GM23338 (cell line): Measurements from ENCODE around the gene ARID1B.

Experiments used
- EZH2 ChIP-seq: fragments of 200-600 bp; sonication (generic); IDR thresholded peaks from one replicate; pipeline ENCODE4 v1.8.0; 2017; ENCODE audit warnings: antibody characterized with exemption, mild to moderate bottlenecking, low read depth; ENCODE audit not compliant: unreplicated experiment
- JUNB ChIP-seq: IDR thresholded peaks from one replicate; pipeline ENCODE4 v1.6.1; 2016; ENCODE audit warnings: antibody characterized with exemption; ENCODE audit not compliant: unreplicated experiment
- POLR2AphosphoS5 ChIP-seq: IDR thresholded peaks from 2 replicates; pipeline ENCODE4 v1.6.1; 2016; ENCODE audit warnings: antibody characterized with exemption, low read depth
- ZNF114 ChIP-seq: fragments of 250-450 bp; sonication (Bioruptor Pico); IDR thresholded peaks from 2 replicates; pipeline ENCODE4 v1.5.0; 2020; ENCODE audit warnings: mild to moderate bottlenecking, moderate library complexity
- TF ChIP-seq, protein P1 (sequence below), 2 experiments: fragments of 200-600 bp in 1 of 2; sonication (generic) in 1 of 2; conservative IDR thresholded peaks; 2 replicates each; pipeline versions ENCODE4 v1.5.1 to v1.6.1; 2016 to 2017; ENCODE audit warnings: antibody characterized with exemption in 2 of 2, low read depth in 2 of 2, mild to moderate bottlenecking in 2 of 2, moderate library complexity in 1 of 2
- TF ChIP-seq, protein P2 (sequence below): IDR thresholded peaks from one replicate; pipeline ENCODE4 v1.6.1; 2018; ENCODE audit warnings: antibody characterized with exemption; ENCODE audit not compliant: unreplicated experiment

DNA sequence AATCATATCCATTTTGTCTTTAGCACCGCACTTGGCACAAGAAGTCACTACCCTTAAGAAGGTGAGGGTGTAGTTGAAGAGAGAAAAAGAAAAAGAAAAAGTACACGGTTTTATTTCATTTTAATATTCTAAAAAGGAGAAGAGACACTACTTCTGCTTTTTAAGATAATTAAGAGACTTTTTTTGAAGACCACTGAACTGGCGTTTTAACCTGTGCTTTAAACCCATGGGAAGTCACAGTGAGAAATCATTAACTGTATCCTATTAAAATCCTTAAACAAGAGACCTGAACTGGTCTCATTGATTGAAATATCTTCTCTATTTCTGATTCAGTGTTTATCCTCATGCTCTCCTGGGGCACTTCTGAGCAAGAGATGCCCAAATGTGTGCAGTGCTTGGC, 302.6 kb downstream of the ARID1B start:
- TF ChIP-seq, protein P1, sequence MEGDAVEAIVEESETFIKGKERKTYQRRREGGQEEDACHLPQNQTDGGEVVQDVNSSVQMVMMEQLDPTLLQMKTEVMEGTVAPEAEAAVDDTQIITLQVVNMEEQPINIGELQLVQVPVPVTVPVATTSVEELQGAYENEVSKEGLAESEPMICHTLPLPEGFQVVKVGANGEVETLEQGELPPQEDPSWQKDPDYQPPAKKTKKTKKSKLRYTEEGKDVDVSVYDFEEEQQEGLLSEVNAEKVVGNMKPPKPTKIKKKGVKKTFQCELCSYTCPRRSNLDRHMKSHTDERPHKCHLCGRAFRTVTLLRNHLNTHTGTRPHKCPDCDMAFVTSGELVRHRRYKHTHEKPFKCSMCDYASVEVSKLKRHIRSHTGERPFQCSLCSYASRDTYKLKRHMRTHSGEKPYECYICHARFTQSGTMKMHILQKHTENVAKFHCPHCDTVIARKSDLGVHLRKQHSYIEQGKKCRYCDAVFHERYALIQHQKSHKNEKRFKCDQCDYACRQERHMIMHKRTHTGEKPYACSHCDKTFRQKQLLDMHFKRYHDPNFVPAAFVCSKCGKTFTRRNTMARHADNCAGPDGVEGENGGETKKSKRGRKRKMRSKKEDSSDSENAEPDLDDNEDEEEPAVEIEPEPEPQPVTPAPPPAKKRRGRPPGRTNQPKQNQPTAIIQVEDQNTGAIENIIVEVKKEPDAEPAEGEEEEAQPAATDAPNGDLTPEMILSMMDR (conservative IDR thresholded peaks at IDR 0.05; ENCODE audit: low read depth in 2 of 2) = no peak
- TF ChIP-seq ZNF114 (CRISPR knock-in tag) = no peak
- no peak for TF ChIP-seq EZH2
- TF ChIP-seq, protein P2, sequence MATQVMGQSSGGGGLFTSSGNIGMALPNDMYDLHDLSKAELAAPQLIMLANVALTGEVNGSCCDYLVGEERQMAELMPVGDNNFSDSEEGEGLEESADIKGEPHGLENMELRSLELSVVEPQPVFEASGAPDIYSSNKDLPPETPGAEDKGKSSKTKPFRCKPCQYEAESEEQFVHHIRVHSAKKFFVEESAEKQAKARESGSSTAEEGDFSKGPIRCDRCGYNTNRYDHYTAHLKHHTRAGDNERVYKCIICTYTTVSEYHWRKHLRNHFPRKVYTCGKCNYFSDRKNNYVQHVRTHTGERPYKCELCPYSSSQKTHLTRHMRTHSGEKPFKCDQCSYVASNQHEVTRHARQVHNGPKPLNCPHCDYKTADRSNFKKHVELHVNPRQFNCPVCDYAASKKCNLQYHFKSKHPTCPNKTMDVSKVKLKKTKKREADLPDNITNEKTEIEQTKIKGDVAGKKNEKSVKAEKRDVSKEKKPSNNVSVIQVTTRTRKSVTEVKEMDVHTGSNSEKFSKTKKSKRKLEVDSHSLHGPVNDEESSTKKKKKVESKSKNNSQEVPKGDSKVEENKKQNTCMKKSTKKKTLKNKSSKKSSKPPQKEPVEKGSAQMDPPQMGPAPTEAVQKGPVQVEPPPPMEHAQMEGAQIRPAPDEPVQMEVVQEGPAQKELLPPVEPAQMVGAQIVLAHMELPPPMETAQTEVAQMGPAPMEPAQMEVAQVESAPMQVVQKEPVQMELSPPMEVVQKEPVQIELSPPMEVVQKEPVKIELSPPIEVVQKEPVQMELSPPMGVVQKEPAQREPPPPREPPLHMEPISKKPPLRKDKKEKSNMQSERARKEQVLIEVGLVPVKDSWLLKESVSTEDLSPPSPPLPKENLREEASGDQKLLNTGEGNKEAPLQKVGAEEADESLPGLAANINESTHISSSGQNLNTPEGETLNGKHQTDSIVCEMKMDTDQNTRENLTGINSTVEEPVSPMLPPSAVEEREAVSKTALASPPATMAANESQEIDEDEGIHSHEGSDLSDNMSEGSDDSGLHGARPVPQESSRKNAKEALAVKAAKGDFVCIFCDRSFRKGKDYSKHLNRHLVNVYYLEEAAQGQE = no peak
- TF ChIP-seq POLR2AphosphoS5 = no peak
- no peak for TF ChIP-seq JUNB
